HEK293T (cell line): ENCODE data around the gene QKI.
"Not testable (repeated sequence)": the region's sequence is repeated elsewhere in the genome, so short reads cannot be mapped to it uniquely, and the experiment has no call there.

Experiments
- CTCF ChIA-PET: fragments of 350-600 bp; formaldehyde crosslinking; extraction: SDS; loops from one replicate; lab custom pipeline; 2021; ENCODE audit warnings: antibody characterized with exemption, inconsistent platforms; lab: Yijun Ruan, JAX
- POLR2A ChIA-PET: fragments of 350-600 bp; formaldehyde crosslinking; extraction: SDS; loops from one replicate; lab custom pipeline; 2020; ENCODE audit warnings: antibody characterized with exemption, inconsistent platforms; lab: Yijun Ruan, JAX
- DNase-seq: peaks from one replicate; pipeline ENCODE4 v3.0.0; 2012; ENCODE audit warnings: mixed read lengths; ENCODE audit errors: extremely low spot score
- ARNT ChIP-seq: fragments of 450-650 bp; IDR thresholded peaks from 2 replicates; pipeline ENCODE4 v1.6.1; 2017; ENCODE audit warnings: mild to moderate bottlenecking
- BHLHE40 ChIP-seq: fragments of 450-650 bp; IDR thresholded peaks from 2 replicates; pipeline ENCODE4 v1.6.1; 2016; ENCODE audit warnings: mild to moderate bottlenecking, moderate library complexity, borderline replicate concordance
- CTBP1 ChIP-seq: fragments of 450-650 bp; IDR thresholded peaks from 2 replicates; pipeline ENCODE4 v1.6.1; 2016; ENCODE audit warnings: borderline replicate concordance
- ELF4 ChIP-seq: fragments of 450-650 bp; IDR thresholded peaks from 2 replicates; pipeline ENCODE4 v1.6.1; 2017; ENCODE audit warnings: antibody characterized with exemption
- FOXA1 ChIP-seq: fragments of 450-650 bp; IDR thresholded peaks from 2 replicates; pipeline ENCODE4 v1.6.1; 2016; ENCODE audit warnings: mild to moderate bottlenecking
- FOXK2 ChIP-seq: fragments of 450-650 bp; IDR thresholded peaks from 2 replicates; pipeline ENCODE4 v1.6.1; 2016; ENCODE audit warnings: mild to moderate bottlenecking
- FOXM1 ChIP-seq: fragments of 450-650 bp; IDR thresholded peaks from 2 replicates; pipeline ENCODE4 v1.6.1; 2017; ENCODE audit warnings: mild to moderate bottlenecking, borderline replicate concordance
- HDGF ChIP-seq: fragments of 450-650 bp; IDR thresholded peaks from 2 replicates; pipeline ENCODE4 v1.6.1; 2017; ENCODE audit warnings: antibody characterized with exemption, borderline replicate concordance
- L3MBTL2 ChIP-seq: fragments of 450-650 bp; conservative IDR thresholded peaks from 2 replicates; pipeline ENCODE4 v1.6.1; 2016; ENCODE audit warnings: mild to moderate bottlenecking
- LEF1 ChIP-seq: fragments of 450-650 bp; IDR thresholded peaks from 2 replicates; pipeline ENCODE4 v1.6.1; 2017; ENCODE audit warnings: mild to moderate bottlenecking, borderline replicate concordance
- NFRKB ChIP-seq: fragments of 450-650 bp; IDR thresholded peaks from 2 replicates; pipeline ENCODE4 v1.6.1; 2016; ENCODE audit warnings: mild to moderate bottlenecking, moderate library complexity
- PKNOX1 ChIP-seq: fragments of 450-650 bp; IDR thresholded peaks from 2 replicates; pipeline ENCODE4 v1.6.1; 2016
- SP1 ChIP-seq: fragments of 450-650 bp; IDR thresholded peaks from 2 replicates; pipeline ENCODE4 v1.6.1; 2017
- SUZ12 ChIP-seq: fragments of 450-650 bp; IDR thresholded peaks from 2 replicates; pipeline ENCODE4 v1.6.1; 2016; ENCODE audit warnings: mild to moderate bottlenecking
- TARDBP ChIP-seq: fragments of 450-650 bp; IDR thresholded peaks from 2 replicates; pipeline ENCODE4 v1.6.1; 2016
- ZNF384 ChIP-seq: fragments of 450-650 bp; IDR thresholded peaks from 2 replicates; pipeline ENCODE4 v1.6.1; 2016

The QKI gene

DNA sequence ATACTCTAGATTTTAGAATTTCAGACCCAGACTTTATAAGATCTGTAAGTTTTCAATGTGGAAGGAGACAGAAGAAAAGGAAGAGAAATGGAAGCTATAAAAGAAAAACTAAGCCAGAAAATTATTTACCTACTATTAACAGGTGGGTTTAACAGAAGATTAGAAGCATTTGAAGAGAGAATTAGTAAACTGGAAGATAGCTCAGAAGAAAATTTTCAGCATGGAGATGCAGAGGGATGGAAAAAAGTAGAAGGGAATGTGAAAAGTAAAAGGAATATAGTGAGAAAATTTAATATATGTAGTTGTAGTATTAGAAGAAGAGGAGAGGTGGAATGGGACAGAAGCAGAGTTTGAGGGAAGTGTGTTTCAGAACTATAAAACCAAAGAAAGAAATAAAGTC lies 56.1 kb downstream of the QKI start:
- TF ChIP-seq CTBP1 (no peak), FOXA1 (no peak), ARNT (no peak), FOXK2 (no peak), L3MBTL2 (no peak), LEF1 (no peak)
- no peak for DNase-seq
- POLR2A ChIA-PET = no interaction called here
- CTCF ChIA-PET = interaction anchor here (0.6 kb wide), 1 partner anchor 45 kb away, joined by 7 read pairs; no protein-coding TSS in a partner anchor

DNA sequence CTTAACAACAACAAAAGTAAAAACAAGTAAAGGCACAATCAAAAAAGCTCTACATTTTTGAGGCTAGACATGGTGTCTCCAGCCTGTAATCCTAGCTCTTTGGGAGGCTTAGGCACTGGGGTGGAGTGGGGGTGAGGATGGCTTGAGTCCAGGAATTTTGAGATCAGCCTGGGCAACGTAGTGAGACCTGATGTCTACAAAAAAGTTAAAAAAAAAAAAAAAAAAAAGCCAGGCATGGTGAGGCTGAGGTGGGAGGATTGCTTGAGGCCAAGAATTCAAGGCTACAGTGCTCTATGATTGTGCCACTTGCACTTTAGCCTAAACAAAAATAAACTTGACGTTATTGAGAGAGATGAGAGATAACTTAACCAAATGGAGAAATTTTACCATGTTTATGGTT lies 60.1 kb downstream of the QKI start:
- CTCF ChIA-PET = interaction anchor here (0.7 kb wide), 1 partner anchor 262 kb away, joined by 5 read pairs; no protein-coding TSS in a partner anchor
- no peak for DNase-seq
- no peak for TF ChIP-seq ZNF384
- no peak for TF ChIP-seq NFRKB
- no peak for TF ChIP-seq PKNOX1
- no peak for TF ChIP-seq FOXM1
- no peak for TF ChIP-seq TARDBP
- TF ChIP-seq CTBP1 = no peak
- no peak for TF ChIP-seq ARNT
- no peak for TF ChIP-seq FOXK2
- no peak for TF ChIP-seq SP1
- no peak for TF ChIP-seq LEF1
- TF ChIP-seq L3MBTL2 = no peak
- TF ChIP-seq FOXA1 = no peak
- TF ChIP-seq BHLHE40 = no peak
- no peak for TF ChIP-seq ELF4
- TF ChIP-seq HDGF = no peak
- TF ChIP-seq SUZ12 = no peak
- POLR2A ChIA-PET = no interaction called here

- CTCF ChIA-PET = interaction anchor here (0.8 kb wide), 1 partner anchor 48 kb away, joined by 4 read pairs; no protein-coding TSS in a partner anchor
- POLR2A ChIA-PET, DNase-seq: not testable (repeated sequence)
Observed at GRCh38 chr6:163476946-163477345, 62.4 kb downstream of the QKI start.

GRCh38 chr6:163483107-163483506 lies 68.6 kb downstream of the QKI start:
- TF ChIP-seq BHLHE40 = no peak
- TF ChIP-seq PKNOX1 = no peak
- no peak for TF ChIP-seq ZNF384
- ChIA-PET CTCF (no interaction called here), POLR2A (no interaction called here)
- DNase-seq = no peak

DNA sequence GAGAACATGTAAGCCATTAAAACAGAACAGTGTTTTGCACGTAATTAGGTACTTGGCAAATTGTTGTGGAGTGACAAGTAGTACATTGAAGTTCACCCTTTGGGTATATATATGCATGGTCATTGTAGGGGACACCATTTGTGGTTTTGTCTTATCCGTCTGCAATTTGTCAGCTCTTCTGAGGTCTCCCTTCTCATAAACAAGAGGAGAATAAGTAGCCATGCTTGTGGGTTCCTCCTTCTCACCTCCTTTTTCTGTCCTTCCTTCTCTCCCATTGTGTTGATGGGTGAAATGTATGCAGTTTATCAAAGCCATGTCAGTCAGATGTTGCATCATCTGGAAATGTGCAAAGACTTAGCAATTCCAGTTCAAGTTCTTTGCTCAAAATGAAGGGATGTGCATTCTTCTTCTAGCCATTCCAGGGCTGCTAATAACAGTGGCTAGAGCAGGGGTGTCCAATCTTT lies 70.9 kb downstream of the QKI start:
- no peak for DNase-seq
- CTCF ChIA-PET = no interaction called here
- POLR2A ChIA-PET = no interaction called here
- TF ChIP-seq ZNF384 (no peak), PKNOX1 (no peak), NFRKB (no peak), BHLHE40 (no peak), FOXK2 (no peak), FOXM1 (no peak)

DNA sequence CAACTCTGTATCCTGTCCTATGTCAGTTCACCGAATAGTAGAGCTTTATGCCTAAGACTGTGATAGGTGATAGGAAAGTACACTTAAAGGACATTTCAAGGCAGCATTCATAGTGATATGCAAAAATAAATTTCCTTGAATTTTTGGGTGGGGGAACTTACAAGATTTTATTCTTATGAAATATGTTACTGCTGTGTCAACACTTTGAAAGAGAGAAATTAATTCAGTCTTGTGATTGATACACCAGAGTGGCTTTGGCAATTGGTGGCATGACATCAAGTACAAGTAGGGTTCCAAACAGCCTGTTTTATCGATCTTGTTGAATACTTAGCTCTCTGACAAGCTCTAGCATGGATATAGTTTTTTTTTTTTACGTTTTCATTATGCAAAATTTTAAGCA lies 72.3 kb downstream of the QKI start:
- ChIA-PET POLR2A (no interaction called here), CTCF (no interaction called here)
- no peak for TF ChIP-seq HDGF
- TF ChIP-seq SP1 = no peak
- TF ChIP-seq LEF1 = no peak
- no peak for TF ChIP-seq FOXA1
- TF ChIP-seq NFRKB = no peak
- TF ChIP-seq FOXK2 = no peak
- DNase-seq = no peak

GRCh38 chr6:163487606-163488005 lies 73.1 kb downstream of the QKI start:
- TF ChIP-seq ARNT (no peak), TARDBP (no peak), FOXA1 (no peak), PKNOX1 (no peak), L3MBTL2 (no peak), FOXK2 (no peak)
- ChIA-PET CTCF (no interaction called here), POLR2A (no interaction called here)

GRCh38 chr6:163489584-163489983 lies 75.1 kb downstream of the QKI start:
- ChIA-PET POLR2A (no interaction called here), CTCF (no interaction called here)
- DNase-seq = no peak
- TF ChIP-seq ARNT (no peak), NFRKB (no peak), FOXM1 (no peak), FOXA1 (no peak), CTBP1 (no peak), LEF1 (no peak), SP1 (no peak), ELF4 (no peak), ZNF384 (no peak), SUZ12 (no peak), TARDBP (no peak), FOXK2 (no peak), L3MBTL2 (no peak), HDGF (no peak), BHLHE40 (no peak), PKNOX1 (no peak)

More at GRCh38 chr6:163487606-163488005, 73.1 kb downstream of the QKI start:
- DNase-seq = no peak
